ENCODE measurements around the gene ITPKC.

The ITPKC gene

DNA sequence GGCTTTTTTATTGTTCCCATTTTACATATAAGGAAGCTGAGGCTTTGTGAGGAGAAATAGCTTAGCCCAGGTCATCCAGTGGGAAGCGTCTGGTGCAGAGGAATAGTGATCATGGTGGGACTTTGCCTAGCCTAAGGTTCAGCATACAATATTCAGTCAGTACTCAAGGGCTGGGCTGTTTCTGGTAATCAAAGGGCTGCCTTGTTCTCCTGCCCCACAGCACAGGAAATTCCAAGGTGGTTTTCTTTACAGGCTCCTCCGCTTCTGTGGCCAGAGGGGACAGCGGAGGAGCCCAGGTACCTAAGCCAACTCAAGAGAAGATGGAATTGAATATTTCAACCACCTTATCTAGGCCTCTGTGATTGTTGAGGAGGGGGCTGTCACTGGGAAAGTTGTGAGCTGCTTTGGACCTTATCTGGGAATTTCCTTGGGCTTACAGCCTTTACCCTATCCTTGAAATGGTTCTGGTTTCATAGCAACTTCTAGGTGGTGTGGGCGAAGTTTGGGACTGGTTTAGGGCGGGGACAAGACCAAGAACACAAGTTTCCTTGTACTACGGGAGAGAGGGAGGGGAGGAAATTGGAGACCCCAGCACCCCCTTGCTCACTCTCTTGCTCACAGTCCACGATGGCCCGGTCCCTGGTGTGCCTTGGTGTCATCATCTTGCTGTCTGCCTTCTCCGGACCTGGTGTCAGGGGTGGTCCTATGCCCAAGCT lies 58.2 kb downstream of the ITPKC start, which contains the start of gene MIA:
MIA (plus strand) TSS at position 606 of the 716 bp plus-strand sequence; CDS start at position 628, 22 bp downstream.
- H3K9me3 ChIP-seq (ENCODE audit: insufficient read depth, low read length), result peaks cover 8% of the 10 kb centered on the region; the same call in 1 of the 2 replicates
- H3K9ac ChIP-seq (ENCODE audit: insufficient read length, low read depth), result no peak within 1 kb of the TSS
- DNase-seq (ENCODE audit: low read depth, low spot score), result no peak
- peaks cover 9% of the 10 kb centered on the region for H3K4me1 ChIP-seq (ENCODE audit: insufficient read depth, insufficient read length)
- TF ChIP-seq YY1 (IDR thresholded peaks at IDR 0.05; ENCODE audit: insufficient read depth, insufficient read length) (no peak), ZNF274 (IDR thresholded peaks at IDR 0.05; ENCODE audit: low read depth, low read length) (no peak)
- H3K27me3 ChIP-seq (ENCODE audit: insufficient read depth, insufficient read length), result no peaks in the 10 kb centered on the region
- H3K36me3 ChIP-seq (ENCODE audit: insufficient read depth, insufficient read length, low read length), result peaks cover 24% of the 10 kb centered on the region
- no peak within 1 kb of the TSS for H3K4me3 ChIP-seq (ENCODE audit: insufficient read length, low read depth)

DNA sequence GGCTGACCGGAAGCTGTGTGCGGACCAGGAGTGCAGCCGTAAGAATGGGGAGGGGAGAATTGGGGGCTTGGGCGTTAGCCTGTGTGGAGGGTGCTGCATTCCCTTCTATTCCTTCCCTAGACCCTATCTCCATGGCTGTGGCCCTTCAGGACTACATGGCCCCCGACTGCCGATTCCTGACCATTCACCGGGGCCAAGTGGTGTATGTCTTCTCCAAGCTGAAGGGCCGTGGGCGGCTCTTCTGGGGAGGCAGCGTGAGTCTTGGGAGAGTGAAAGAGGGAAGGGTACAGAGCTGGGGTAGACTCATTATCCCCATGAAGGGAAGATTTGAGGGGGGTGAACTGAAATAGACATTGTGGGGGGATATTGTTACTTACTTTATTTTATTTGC lies 58.7 kb downstream of the ITPKC start:
- peaks cover 10% of the 10 kb centered on the region for H3K4me1 ChIP-seq (ENCODE audit: insufficient read depth, insufficient read length)
- H3K36me3 ChIP-seq (ENCODE audit: insufficient read depth, insufficient read length, low read length), result peaks cover 29% of the 10 kb centered on the region

DNA sequence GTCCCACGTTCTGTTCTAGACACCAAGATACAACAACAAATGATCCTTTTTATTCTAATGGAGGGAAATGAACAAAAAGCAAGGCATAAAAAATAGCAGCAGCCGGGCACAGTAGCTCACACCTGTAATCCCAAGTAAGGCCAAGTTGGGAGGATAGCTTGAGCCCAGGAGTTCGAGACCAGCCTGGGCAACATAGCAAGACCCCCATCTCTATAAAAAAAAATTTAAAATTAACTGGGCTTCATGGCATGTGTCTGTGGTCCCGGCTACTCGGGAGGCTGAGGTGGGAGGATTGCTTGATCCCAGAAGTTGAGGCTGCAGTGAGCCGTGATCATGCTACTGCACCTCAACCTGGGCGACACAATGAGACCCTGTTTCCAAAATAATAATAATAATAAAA lies 59.5 kb downstream of the ITPKC start:
- TF ChIP-seq SUZ12 (IDR thresholded peaks at IDR 0.05; ENCODE audit: extremely low read depth, insufficient read depth, insufficient read length), result no peak
- TF ChIP-seq YY1 (IDR thresholded peaks at IDR 0.05; ENCODE audit: insufficient read depth, insufficient read length), result no peak
- TF ChIP-seq ZNF274 (IDR thresholded peaks at IDR 0.05; ENCODE audit: low read depth, low read length), result no peak
- Histone ChIP-seq H3K4me3 (ENCODE audit: insufficient read length, low read depth) (no peak overlapping the region), H3K9ac (ENCODE audit: insufficient read length, low read depth) (no peak overlapping the region), H3K9me3 (ENCODE audit: insufficient read depth, low read length) (0 out of 2 replicates have a peak, but pooled peaks cover 1% of the 10 kb centered on the region), H3K27me3 (ENCODE audit: insufficient read depth, insufficient read length) (no peaks in the 10 kb centered on the region), H3K4me1 (ENCODE audit: insufficient read depth, insufficient read length) (peaks cover 10% of the 10 kb centered on the region), H3K36me3 (ENCODE audit: insufficient read depth, insufficient read length, low read length) (peaks cover 28% of the 10 kb centered on the region)
- no peak for DNase-seq (ENCODE audit: low read depth, low spot score)

More for the DNA sequence above, 58.7 kb downstream of the ITPKC start:
- Histone ChIP-seq H3K4me3 (ENCODE audit: insufficient read length, low read depth) (no peak overlapping the region), H3K27me3 (ENCODE audit: insufficient read depth, insufficient read length) (no peaks in the 10 kb centered on the region), H3K9ac (ENCODE audit: insufficient read length, low read depth) (no peak overlapping the region), H3K9me3 (ENCODE audit: insufficient read depth, low read length) (peaks cover 8% of the 10 kb centered on the region; the same call in 1 of the 2 replicates)
- DNase-seq (ENCODE audit: low read depth, low spot score), result no peak
- no peak for TF ChIP-seq ZNF274 (IDR thresholded peaks at IDR 0.05; ENCODE audit: low read depth, low read length)
- no peak for TF ChIP-seq YY1 (IDR thresholded peaks at IDR 0.05; ENCODE audit: insufficient read depth, insufficient read length)
- TF ChIP-seq SUZ12 (IDR thresholded peaks at IDR 0.05; ENCODE audit: extremely low read depth, insufficient read depth, insufficient read length), result no peak

DNA sequence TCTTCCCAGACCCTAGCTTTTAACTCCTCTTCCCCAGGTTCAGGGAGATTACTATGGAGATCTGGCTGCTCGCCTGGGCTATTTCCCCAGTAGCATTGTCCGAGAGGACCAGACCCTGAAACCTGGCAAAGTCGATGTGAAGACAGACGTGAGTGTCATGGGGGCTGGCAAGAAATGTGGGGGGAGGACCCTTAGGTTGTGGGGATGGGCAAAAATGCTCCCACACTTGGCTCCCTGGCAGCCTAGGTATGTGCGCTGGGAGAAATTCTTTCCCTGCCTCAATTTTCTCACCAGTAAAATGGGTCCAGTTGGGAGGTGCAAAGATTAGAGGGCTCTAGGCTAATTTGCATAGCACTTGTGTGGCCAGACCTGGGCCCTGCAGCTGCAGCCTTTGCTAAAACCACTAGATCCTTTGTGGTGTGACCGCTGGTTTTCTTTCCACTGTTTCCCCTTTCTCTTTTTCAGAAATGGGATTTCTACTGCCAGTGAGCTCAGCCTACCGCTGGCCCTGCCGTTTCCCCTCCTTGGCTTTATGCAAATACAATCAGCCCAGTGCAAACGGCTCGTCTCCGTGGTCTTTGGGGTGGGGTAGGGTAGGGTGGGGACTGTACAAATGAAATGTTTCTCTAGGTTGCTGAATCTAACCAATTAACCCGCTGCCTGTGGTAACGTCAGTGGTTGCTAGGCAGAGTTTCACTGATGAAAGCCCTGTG lies 60.2 kb downstream of the ITPKC start:
- peak; percentile 77 for DNase-seq (ENCODE audit: low read depth, low spot score)
- Histone ChIP-seq H3K4me3 (ENCODE audit: insufficient read length, low read depth) (peak overlapping the region; percentile 24), H3K4me1 (ENCODE audit: insufficient read depth, insufficient read length) (peaks cover 10% of the 10 kb centered on the region), H3K27me3 (ENCODE audit: insufficient read depth, insufficient read length) (no peaks in the 10 kb centered on the region), H3K9ac (ENCODE audit: insufficient read length, low read depth) (peak overlapping the region; percentile 71), H3K9me3 (ENCODE audit: insufficient read depth, low read length) (no peaks in the 10 kb centered on the region), H3K36me3 (ENCODE audit: insufficient read depth, insufficient read length, low read length) (peaks cover 23% of the 10 kb centered on the region)
- TF ChIP-seq YY1 (IDR thresholded peaks at IDR 0.05; ENCODE audit: insufficient read depth, insufficient read length) (no peak), ZNF274 (IDR thresholded peaks at IDR 0.05; ENCODE audit: low read depth, low read length) (no peak), SUZ12 (IDR thresholded peaks at IDR 0.05; ENCODE audit: extremely low read depth, insufficient read depth, insufficient read length) (no peak)

DNA sequence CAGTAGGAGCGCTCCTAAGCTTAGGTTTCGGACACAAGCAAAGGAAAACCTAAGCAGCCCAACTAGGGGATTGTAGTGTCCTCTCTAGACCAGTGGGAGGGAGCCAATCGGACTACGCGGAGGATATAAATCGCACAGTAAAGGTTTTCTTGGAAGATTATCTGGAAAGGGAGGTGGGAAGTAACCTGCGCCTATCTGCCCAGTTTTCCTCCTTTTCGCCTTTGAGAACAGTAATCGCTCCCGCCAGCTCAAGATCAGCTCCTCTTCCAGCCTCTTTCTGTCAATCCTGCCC lies 60.7 kb downstream of the ITPKC start:
- Histone ChIP-seq H3K4me3 (ENCODE audit: insufficient read length, low read depth) (peak overlapping the region; percentile 24), H3K9ac (ENCODE audit: insufficient read length, low read depth) (peak overlapping the region; percentile 71), H3K9me3 (ENCODE audit: insufficient read depth, low read length) (no peaks in the 10 kb centered on the region), H3K4me1 (ENCODE audit: insufficient read depth, insufficient read length) (peaks cover 10% of the 10 kb centered on the region), H3K36me3 (ENCODE audit: insufficient read depth, insufficient read length, low read length) (peaks cover 25% of the 10 kb centered on the region), H3K27me3 (ENCODE audit: insufficient read depth, insufficient read length) (no peaks in the 10 kb centered on the region)
- DNase-seq (ENCODE audit: low read depth, low spot score), result no peak
- no peak for TF ChIP-seq YY1 (IDR thresholded peaks at IDR 0.05; ENCODE audit: insufficient read depth, insufficient read length)
- no peak for TF ChIP-seq SUZ12 (IDR thresholded peaks at IDR 0.05; ENCODE audit: extremely low read depth, insufficient read depth, insufficient read length)
- TF ChIP-seq ZNF274 (IDR thresholded peaks at IDR 0.05; ENCODE audit: low read depth, low read length), result no peak

DNA sequence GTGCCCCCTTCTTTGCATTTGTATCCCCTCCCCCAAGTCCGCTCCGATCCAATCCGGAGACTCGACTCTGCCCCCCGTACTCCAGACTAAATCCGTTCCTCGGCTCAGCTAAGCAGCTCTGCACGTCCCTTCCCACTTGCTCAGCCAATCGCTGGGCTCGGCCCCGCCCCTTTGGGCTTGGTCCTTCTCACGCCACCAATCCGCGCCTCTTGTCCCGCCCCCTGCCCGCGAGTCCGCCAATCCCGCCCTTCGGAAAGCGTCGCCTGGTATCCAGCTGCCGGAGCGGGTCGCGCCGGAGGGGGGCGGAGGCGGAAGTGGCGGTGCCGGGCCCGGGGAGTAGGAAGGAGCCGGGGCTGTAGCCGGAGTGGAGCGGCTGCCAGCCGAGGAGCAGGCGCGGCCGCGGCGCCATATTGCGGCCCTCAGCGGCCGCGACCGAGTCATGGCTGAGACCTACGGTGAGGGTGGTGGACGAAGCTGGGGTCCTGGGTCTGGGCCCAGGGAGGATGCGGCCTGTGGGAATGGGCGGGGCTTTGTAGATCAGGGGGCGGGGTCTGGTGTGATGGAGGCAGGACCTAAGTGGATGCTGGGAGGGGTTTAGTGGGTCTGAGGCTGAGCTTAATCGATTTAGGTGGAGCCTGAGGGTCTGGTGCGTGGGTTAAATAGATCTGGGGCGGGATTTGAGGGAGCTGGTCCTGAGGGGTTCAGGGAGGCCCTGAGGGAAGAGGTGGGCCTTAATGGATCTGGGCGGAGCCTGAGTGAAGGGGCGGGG lies 61.2 kb downstream of the ITPKC start, which contains the start of gene RAB4B:
RAB4B (plus strand) TSS at position 311 of the 769 bp plus-strand sequence; CDS start at position 440, 129 bp downstream.
- H3K27me3 ChIP-seq (ENCODE audit: insufficient read depth, insufficient read length), result no peaks in the 10 kb centered on the region
- TF ChIP-seq ZNF274 (IDR thresholded peaks at IDR 0.05; ENCODE audit: low read depth, low read length), result no peak
- TF ChIP-seq YY1 (IDR thresholded peaks at IDR 0.05; ENCODE audit: insufficient read depth, insufficient read length), result no peak
- DNase-seq (ENCODE audit: low read depth, low spot score), result peak; percentile 98
- H3K36me3 ChIP-seq (ENCODE audit: insufficient read depth, insufficient read length, low read length), result peaks cover 25% of the 10 kb centered on the region
- H3K9ac ChIP-seq (ENCODE audit: insufficient read length, low read depth), result peak within 1 kb of the TSS; percentile 71
- peak within 1 kb of the TSS; percentile 59 for H3K4me3 ChIP-seq (ENCODE audit: insufficient read length, low read depth)
- H3K4me1 ChIP-seq (ENCODE audit: insufficient read depth, insufficient read length), result peaks cover 10% of the 10 kb centered on the region
- no peaks in the 10 kb centered on the region for H3K9me3 ChIP-seq (ENCODE audit: insufficient read depth, low read length)
